Nasal cavity respiratory epithelium epithelial cell of viscerocranial mucosa (primary cell): ENCODE results near the gene OR2T34. TPM values are rescaled to one million over a fixed set of nuclear protein-coding genes. Genes with fewer than 3 reads are reported as not detected.

Experiments
- total RNA-seq: library from RNA; depleted of rRNA; stranded (reverse); fragments of >200 nt; gene quantifications from 2 replicates; pipeline ENCODE4 v1.2.3, GENCODE V29; 2014

OR2T34 gene, protein sequence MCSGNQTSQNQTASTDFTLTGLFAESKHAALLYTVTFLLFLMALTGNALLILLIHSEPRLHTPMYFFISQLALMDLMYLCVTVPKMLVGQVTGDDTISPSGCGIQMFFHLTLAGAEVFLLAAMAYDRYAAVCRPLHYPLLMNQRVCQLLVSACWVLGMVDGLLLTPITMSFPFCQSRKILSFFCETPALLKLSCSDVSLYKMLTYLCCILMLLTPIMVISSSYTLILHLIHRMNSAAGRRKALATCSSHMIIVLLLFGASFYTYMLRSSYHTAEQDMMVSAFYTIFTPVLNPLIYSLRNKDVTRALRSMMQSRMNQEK
- total RNA-seq = not detected in 2 replicates

DNA sequence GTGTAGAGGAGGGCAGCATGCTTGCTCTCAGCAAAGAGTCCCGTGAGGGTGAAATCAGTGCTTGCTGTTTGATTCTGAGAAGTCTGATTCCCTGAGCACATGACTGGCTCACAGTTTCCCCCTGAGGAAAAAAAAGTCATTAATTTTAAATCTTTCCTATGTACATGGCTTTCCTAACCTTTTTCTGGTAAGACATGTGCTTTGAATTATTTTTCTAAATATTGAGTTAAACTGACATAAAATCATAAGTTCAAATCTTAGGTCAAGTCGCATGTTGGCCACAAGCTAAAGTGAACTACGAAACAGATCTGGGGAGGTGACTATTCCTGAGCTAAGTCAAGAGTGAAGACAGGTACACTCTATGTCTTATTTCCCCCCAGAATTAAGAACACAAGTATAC, at the start of gene OR2T34:
TSS of gene OR2T34 (minus strand) at position 101 of the 400 bp plus-strand sequence. CDS start at position 101, 0 bp downstream.

DNA sequence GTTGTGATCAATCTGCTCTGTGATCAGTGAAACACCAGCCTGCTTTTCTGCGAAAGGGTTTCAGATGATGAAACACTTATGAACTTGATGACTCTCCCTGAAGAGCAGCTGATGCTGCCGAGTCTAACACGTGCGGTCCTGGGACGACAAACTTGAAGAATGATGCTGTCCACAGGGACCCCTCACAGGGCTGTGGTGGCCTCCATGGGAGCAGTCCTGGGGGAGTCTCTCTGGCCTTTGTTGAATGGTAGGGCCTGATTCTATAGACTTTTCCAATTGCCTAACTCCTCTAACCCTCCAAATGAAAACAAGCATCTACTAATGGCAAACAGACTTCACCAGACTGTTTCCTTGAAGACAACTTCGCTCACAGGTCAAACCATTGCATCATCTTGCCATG, 23.0 kb upstream of the OR2T34 start, which contains the start of gene OR2T10:
TSS of gene OR2T10 (minus strand) at position 112 of the 400 bp plus-strand sequence. CDS start 3,932 bp downstream, outside the sequence.

GRCh38 chr1:248562672-248563071, 11.9 kb downstream of the OR2T34 start, which contains the start of gene OR2T29:
TSS of gene OR2T29 (minus strand) at chr1:248562772. CDS start at chr1:248559491, 3,281 bp downstream.

Other genes starting within 250 kb of the OR2T34 start
- gene OR14C36, start 226.0 kb downstream of the OR2T34 start, total RNA-seq = not detected in 2 replicates
- gene OR2T4, start 213.1 kb downstream of the OR2T34 start, total RNA-seq = not detected in 2 replicates
- not detected in 2 replicates for gene OR2T6, start 199.0 kb downstream of the OR2T34 start, total RNA-seq
- gene OR2T1, start 171.7 kb downstream of the OR2T34 start, total RNA-seq = not detected in 2 replicates
- gene OR2T2, start 129.1 kb downstream of the OR2T34 start, total RNA-seq = not detected in 2 replicates
- not detected in 2 replicates for gene OR2T3, start 101.4 kb downstream of the OR2T34 start, total RNA-seq
- gene OR2T5, start 86.2 kb downstream of the OR2T34 start, total RNA-seq = not detected in 2 replicates
- gene OR2G6, start 66.7 kb downstream of the OR2T34 start, total RNA-seq = not detected in 2 replicates
- gene OR2T29, start 12.0 kb downstream of the OR2T34 start, total RNA-seq = not detected in 2 replicates
- not detected in 2 replicates for gene OR2T10, start 22.9 kb upstream of the OR2T34 start, total RNA-seq
- not detected in 2 replicates for gene OR2T11, start 60.3 kb upstream of the OR2T34 start, total RNA-seq
- gene OR2T35, start 70.5 kb upstream of the OR2T34 start, total RNA-seq = not detected in 2 replicates
- gene OR2T27, start 80.8 kb upstream of the OR2T34 start, total RNA-seq = not detected in 2 replicates
- gene OR14I1, start 128.0 kb upstream of the OR2T34 start, total RNA-seq = not detected in 2 replicates
- not detected in 2 replicates for gene LYPD8, start 181.0 kb upstream of the OR2T34 start, total RNA-seq